Colonic mucosa (tissue), 4 donors: ENCODE measurements around the gene DPP6. TPM values are rescaled to one million over a fixed set of nuclear protein-coding genes. Genes with fewer than 3 reads are reported as not detected.

ENCODE experiments used
- DNase-seq: peaks from one replicate; pipeline ENCODE4 v3.0.0-alpha.2; 2020
- H3K27ac ChIP-seq: fragments of 200-600 bp; one replicate; pipeline ENCODE4 v1.8.0; 2021
- H3K27me3 ChIP-seq: fragments of 200-600 bp; one replicate; pipeline ENCODE4 v1.8.0; 2021
- H3K36me3 ChIP-seq: fragments of 200-600 bp; one replicate; pipeline ENCODE4 v1.8.0; 2021
- H3K4me1 ChIP-seq: fragments of 200-600 bp; one replicate; pipeline ENCODE4 v1.8.0; 2021; ENCODE audit warnings: mild to moderate bottlenecking
- H3K4me3 ChIP-seq: fragments of 200-600 bp; one replicate; pipeline ENCODE4 v1.8.0; 2021
- H3K9ac ChIP-seq, 2 donors: one replicate each; pipeline ENCODE4 v1.7.0; 2013; ENCODE audit warnings: control low read depth in 2 of 2, low read depth in 2 of 2, low read length in 2 of 2
- H3K9me3 ChIP-seq: fragments of 200-600 bp; one replicate; pipeline ENCODE4 v1.8.0; 2021
- CTCF ChIP-seq: fragments of 200-600 bp; IDR thresholded peaks from one replicate; pipeline ENCODE4 v1.8.0; 2022; ENCODE audit warnings: antibody characterized with exemption, mild to moderate bottlenecking
- intact Hi-C: fragments of 100-400 bp; cut with DNase I; formaldehyde crosslinking; loops from one replicate; pipeline ENCODE4 v1.14.1; 2022
- total RNA-seq, 2 donors: library from RNA; stranded (reverse); fragmentation: NEBNext Ultra II Directional in 1 of 2; extraction: Animal tissue kit (Norgen Biotek cat#: 25700) in 1 of 2; gene quantifications; one replicate each; pipeline ENCODE4 v1.2.1, GENCODE V29; 2021
- donor health status: healthy.
- donor health status: DM: no; HTN: no; CAD: no.
- donor health status: DM: no; HTN: no; CAD: no.

DPP6 gene
- total RNA-seq, 2 donors from 2014 or later, result 0.17 to 3.9 TPM

- Histone ChIP-seq H3K27ac (no peak overlapping the region), H3K27me3 (no peaks in the 10 kb centered on the region), H3K36me3 (no peaks in the 10 kb centered on the region), H3K9ac (no peak overlapping the region), H3K4me3 (no peak overlapping the region), H3K9me3 (no peaks in the 10 kb centered on the region), H3K4me1 (no peaks in the 10 kb centered on the region)
- TF ChIP-seq CTCF, result no peak
- intact Hi-C loops, result no loop called here
- no peak for DNase-seq
Observed at GRCh38 chr7:154259396-154259795, 207.2 kb downstream of the DPP6 start.

GRCh38 chr7:154287356-154287755, 235.2 kb downstream of the DPP6 start:
- no peak for DNase-seq
- no peaks in the 10 kb centered on the region for H3K4me1 ChIP-seq
- H3K9ac ChIP-seq, result no peak overlapping the region
- H3K4me3 ChIP-seq, result no peak overlapping the region
- no peak overlapping the region for H3K27ac ChIP-seq
- H3K27me3 ChIP-seq, result no peaks in the 10 kb centered on the region
- no peaks in the 10 kb centered on the region for H3K36me3 ChIP-seq
- no peaks in the 10 kb centered on the region for H3K9me3 ChIP-seq
- no peak for TF ChIP-seq CTCF
- intact Hi-C loops, result no loop called here

- Histone ChIP-seq H3K4me3 (no peak overlapping the region), H3K27ac (no peak overlapping the region), H3K27me3 (no peaks in the 10 kb centered on the region), H3K9me3 (no peaks in the 10 kb centered on the region), H3K4me1 (no peaks in the 10 kb centered on the region), H3K9ac (no peak overlapping the region), H3K36me3 (no peaks in the 10 kb centered on the region)
- intact Hi-C loops, result no loop called here
- DNase-seq, result no peak
- no peak for TF ChIP-seq CTCF
Observed at GRCh38 chr7:154289119-154289518, 236.9 kb downstream of the DPP6 start.

- TF ChIP-seq CTCF, result no peak
- no peaks in the 10 kb centered on the region for H3K9me3 ChIP-seq
- intact Hi-C loops, result no loop called here
- no peak overlapping the region for H3K4me3 ChIP-seq
- no peaks in the 10 kb centered on the region for H3K4me1 ChIP-seq
- no peaks in the 10 kb centered on the region for H3K36me3 ChIP-seq
- H3K27ac ChIP-seq, result no peak overlapping the region
- DNase-seq, result no peak
- H3K27me3 ChIP-seq, result no peaks in the 10 kb centered on the region
- no peak overlapping the region for H3K9ac ChIP-seq
Observed at GRCh38 chr7:154296443-154296842, 244.2 kb downstream of the DPP6 start.

- Histone ChIP-seq H3K27me3 (no peaks in the 10 kb centered on the region), H3K9ac (no peak overlapping the region), H3K36me3 (no peaks in the 10 kb centered on the region), H3K4me1 (no peaks in the 10 kb centered on the region), H3K27ac (no peak overlapping the region), H3K9me3 (no peaks in the 10 kb centered on the region), H3K4me3 (no peak overlapping the region)
- no peak for DNase-seq
- no peak for TF ChIP-seq CTCF
- intact Hi-C loops, result no loop called here
Observed at GRCh38 chr7:154299736-154300135, 247.5 kb downstream of the DPP6 start.

GRCh38 chr7:154302380-154302779, 250.2 kb downstream of the DPP6 start:
- Histone ChIP-seq H3K9me3 (no peaks in the 10 kb centered on the region), H3K36me3 (no peaks in the 10 kb centered on the region), H3K4me1 (no peaks in the 10 kb centered on the region), H3K4me3 (no peak overlapping the region), H3K27ac (no peak overlapping the region), H3K9ac (no peak overlapping the region), H3K27me3 (no peaks in the 10 kb centered on the region)
- intact Hi-C loops, result no loop called here
- no peak for TF ChIP-seq CTCF
- DNase-seq, result no peak
